ENCODE data around the gene DET1.
"Not testable (repeated sequence)": the region's sequence is repeated elsewhere in the genome, so short reads cannot be mapped to it uniquely, and the experiment has no call there.

DET1 gene

DNA sequence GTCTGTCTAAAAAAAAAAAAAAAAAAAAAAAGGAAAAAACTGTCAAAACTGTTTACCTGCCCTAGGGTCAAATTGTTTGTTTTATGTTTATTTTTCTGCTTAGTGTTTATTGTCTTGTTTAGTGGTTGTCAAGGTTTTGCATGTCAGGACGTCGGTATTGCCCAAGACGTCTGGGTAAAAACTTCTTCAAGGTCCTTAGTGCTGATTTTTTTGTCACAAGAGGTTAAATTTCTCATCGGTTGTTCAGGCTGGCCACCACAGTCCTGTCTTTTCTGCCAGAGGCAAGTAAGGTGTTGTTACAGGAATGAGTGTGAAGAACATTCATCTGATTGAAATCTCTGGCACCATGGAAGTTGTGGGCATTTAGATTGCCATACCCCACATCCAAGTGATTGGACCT, 7.0 kb downstream of the DET1 start:
- no peak for DNase-seq

- no peak for DNase-seq
These were observed 7.5 kb downstream of the DET1 start for GRCh38 chr15:88538972-88539371.

- no peak for DNase-seq
These were observed 8.7 kb downstream of the DET1 start for GRCh38 chr15:88537591-88538317.

GRCh38 chr15:88535607-88536313, 10.7 kb downstream of the DET1 start:
- DNase-seq: peak; percentile 19

GRCh38 chr15:88535100-88535499, 11.4 kb downstream of the DET1 start:
- DNase-seq: no peak

GRCh38 chr15:88533376-88533775, 13.1 kb downstream of the DET1 start:
- DNase-seq: no peak

DNA sequence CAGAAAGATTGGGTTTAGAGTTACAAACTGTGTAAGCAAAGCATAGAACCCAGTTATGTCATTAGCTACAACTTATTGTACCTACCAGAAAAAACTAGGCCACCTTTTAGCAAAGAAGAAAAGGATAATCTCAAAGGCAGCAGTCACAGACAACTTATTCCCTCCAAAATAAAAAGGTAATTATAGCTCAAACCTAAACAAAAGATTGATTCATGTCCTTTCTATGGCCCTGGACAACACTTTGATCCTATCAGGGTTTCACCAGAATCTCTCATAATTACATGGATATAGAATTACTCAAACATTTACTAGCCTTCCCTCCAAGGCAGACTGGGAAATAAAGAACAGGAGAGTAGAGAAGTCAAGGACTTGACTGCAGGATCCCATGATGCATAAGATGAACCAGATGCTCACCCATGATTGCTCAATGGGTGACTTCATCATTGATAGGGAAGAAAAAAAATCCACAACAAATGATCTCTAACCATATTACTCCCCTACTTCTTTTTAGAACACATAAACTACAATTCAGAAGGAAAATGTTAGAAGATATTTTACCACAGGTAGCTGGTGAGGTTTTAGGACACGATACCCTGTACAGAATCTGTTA, 17.4 kb downstream of the DET1 start:
- no peak for DNase-seq

GRCh38 chr15:88526247-88526879, 20.1 kb downstream of the DET1 start:
- no peak for DNase-seq

DNA sequence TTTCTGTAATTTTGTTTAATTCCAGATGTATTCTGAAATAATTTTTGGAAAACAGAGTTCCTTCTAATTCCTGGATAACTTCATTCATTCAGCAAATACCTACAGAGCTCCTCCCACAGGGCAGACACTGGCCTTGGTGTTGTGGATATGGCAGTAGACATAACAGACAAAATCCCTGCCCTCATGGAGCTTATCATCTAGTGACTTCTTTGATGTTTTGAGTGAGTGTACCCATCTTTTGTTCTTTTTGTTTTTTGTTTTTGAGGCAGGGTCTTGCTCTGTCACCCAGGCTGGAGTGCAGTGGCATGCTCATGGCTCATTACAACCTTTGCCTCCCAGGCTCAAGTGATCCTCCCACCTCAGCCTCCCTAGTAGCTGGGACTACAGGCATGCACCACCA, 21.1 kb downstream of the DET1 start:
- DNase-seq: no peak

- not testable (repeated sequence) for DNase-seq
These were observed 22.4 kb downstream of the DET1 start for GRCh38 chr15:88524094-88524493.

GRCh38 chr15:88518903-88519302, 27.6 kb downstream of the DET1 start:
- DNase-seq: no peak

DNA sequence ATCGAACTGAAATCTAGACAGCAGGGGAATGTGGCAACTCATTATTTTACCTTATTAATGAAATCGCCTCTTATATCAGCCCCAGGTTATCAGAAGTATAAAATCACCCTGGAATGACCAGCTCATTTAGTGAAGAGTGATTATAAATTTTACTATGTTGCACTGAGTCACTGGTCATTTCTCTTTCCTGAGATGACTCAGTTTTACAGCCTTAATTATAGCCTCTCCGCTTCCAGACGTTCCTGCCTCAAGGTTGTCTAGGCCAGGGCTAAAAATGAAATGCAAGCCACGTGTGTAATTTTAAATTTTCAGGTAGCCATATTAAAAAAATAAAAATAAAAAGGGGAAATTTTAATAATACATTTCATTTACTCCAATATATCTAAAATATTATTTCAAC, 33.3 kb downstream of the DET1 start:
- no peak for DNase-seq

DNA sequence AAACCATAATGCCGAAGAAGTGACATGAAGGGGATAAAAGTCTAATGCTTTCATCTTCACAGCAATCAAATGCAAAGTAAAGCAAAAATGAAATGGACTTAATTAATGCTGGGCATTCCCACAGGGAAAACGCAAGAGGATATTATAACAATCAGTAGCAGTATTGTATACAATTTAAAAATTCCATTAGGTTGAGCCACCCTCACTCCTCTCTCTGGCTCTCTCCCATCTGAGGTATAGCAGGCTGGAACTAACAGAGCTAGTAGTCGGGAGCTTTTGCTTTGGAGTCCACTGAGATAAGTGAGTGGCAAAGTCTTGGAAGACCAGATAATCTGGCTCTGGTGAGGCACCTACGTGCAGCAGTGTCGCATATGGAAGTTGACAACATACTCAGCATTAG, 33.9 kb downstream of the DET1 start:
- no peak for DNase-seq

- no peak for DNase-seq
These were observed 34.4 kb downstream of the DET1 start for GRCh38 chr15:88512078-88512477.

GRCh38 chr15:88511161-88511560, 35.3 kb downstream of the DET1 start:
- no peak for DNase-seq

- no peak for DNase-seq
These were observed 36.5 kb downstream of the DET1 start for GRCh38 chr15:88509964-88510363.

GRCh38 chr15:88509321-88509720, 37.2 kb downstream of the DET1 start:
- DNase-seq: no peak

DNA sequence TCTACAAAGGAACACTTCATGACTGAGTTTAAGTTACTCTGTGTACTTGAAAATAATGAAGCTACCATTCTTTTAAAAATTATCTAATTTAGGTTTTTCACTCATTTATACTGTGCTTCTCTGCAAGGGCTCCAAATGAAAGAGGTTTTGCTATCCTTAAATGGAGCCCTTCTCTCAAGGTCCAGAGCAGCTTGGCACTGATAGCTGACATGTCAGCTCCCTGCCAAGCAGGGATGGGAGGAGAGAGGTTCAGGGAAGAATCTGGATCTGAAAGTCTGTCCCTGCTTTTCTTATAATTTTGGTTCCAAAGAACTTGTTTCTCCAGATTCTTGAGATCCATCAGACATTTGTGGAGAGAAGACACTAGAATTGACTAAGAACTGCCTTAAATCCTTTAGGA, 39.9 kb downstream of the DET1 start:
- no peak for DNase-seq

- DNase-seq: no peak
These were observed 40.8 kb downstream of the DET1 start for GRCh38 chr15:88505721-88506120.

DNA sequence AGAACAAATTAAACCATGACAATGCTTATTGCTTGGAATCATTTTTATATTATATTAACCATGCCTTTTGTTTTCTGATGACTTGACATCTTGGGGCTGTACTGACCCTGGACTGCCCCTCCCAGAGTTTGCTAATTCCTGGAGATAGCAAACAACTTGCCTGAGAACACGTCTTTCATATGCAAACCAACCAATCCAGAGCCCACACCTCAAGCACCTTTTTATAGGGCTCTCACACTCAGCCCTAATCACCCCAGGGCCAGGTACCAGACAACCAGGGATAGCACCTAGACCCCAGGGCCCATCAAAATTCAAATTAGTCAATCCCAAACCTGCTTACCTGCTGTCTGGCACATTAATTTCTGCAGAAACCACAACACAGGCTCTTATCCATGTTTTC, 42.0 kb downstream of the DET1 start:
- no peak for DNase-seq

DNA sequence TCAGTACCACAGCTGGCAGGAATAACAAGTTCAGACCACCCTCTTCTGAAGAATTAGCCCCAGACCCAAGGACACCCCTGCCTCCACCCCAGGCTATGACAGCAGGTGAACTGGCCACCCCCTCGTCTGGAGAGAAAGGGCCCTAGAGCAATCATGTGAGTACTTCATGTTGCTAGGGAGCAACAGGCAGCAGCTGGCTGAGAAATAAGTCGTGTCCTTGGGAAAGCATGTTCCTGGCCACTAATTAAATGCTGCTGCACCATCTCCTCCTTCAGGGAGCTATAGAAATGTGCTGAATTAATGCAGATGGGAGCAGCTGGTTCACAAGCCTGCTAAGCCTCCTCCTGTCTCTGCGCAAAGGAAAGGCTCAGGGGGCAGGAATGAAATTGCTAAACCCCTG, 47.5 kb downstream of the DET1 start:
- no peak for DNase-seq

DNA sequence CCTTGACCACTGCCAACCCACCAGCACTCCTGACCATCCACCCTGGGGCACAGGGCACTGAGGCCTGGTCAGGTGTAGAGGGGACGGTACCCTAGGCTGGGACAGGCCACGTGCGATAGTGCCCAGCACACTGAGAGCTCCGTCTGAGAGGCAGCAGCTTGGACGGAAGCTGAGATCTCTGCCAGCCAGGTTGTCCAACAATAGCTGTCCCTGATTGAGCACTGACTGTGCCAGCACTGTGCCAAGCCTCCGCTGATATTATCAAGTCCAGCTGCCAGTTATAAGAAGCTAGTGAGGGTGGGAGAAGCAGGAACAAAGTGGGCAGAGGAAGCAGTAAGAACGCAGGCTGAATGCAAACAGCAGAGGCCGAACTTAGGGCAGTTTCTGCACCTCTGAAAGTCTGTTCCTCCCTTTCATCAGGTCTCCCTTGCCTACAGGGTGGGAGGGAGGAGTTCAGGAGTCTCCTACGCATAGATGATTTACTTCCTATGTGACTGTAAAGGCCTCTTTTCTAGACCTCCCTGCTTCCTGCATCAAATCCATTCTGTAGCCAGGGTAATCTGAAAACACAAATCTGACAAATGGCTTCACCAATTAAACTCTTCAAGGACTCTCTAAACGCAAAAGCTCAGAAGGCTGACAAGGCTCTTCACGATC, 49.2 kb downstream of the DET1 start:
- DNase-seq: no peak

DNA sequence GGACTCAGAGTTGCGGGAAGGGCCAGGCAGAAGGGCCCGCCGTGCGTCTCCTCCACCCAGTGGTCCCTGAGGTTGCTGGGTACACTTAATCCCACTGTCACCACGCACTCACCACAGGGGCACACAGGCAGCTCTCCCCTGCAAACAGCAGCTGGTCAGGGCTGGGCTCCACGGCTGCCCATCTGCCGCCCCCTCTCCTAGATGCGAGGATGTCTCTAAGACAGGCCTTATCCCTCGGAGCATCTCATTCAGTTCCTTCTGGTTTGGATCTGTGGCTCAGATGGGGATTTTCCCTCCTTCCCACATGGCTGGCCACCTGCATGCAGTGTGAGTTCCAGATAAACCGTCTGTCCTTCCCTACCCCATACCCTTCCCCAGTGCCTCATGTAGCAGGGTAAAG, 52.6 kb downstream of the DET1 start:
- no peak for DNase-seq
